Measurements from ENCODE around the gene SPAG17. TPM values are rescaled to one million over a fixed set of nuclear protein-coding genes. Genes with fewer than 3 reads are reported as not detected.

Gene SPAG17
- total and polyA plus RNA-seq, 2 of the 13 experiments (the other 11 are each of a cell fraction or from before 2014, with no cell fraction given), result not detected

GRCh38 chr1:117919376-117919775 lies 265.7 kb downstream of the SPAG17 start:
- ChIA-PET POLR2A (no interaction called here), CTCF (ENCODE audit: low intra/inter-chr PET ratio, low total read pairs) (no interaction called here)
- in situ Hi-C loops (cut with HindIII; ENCODE audit: extremely low pct_ligation_motif_present, low pct_unique_long_range_greater_than_20kb) (no loop called here), intact Hi-C loops (cut with micrococcal nuclease; ENCODE audit: unreplicated experiment) (no loop called here)
- BruUV-seq (replicated peaks), result no TSS peak
- Histone ChIP-seq H3K36me3 (replicated peaks in 1 of 2; ENCODE audit: control insufficient read depth in 1 of 2, insufficient read depth in 2 of 2, low read length in 2 of 2) (peaks cover 4 to 37% of the 10 kb centered on the region in 2 experiments), H2AFZ (ENCODE audit: low read length) (no peak overlapping the region), H3K27me3 (ENCODE audit: control insufficient read depth in 1 of 2, insufficient read depth in 2 of 2, low read length in 2 of 2) (no peaks in the 10 kb centered on the region), H3K27ac (ENCODE audit: extremely low read length, insufficient read depth, low read length) (no peak overlapping the region), H3K4me2 (ENCODE audit: low read depth, low read length) (no peak overlapping the region), H3K9me3 (ENCODE audit: low read length) (no peaks in the 10 kb centered on the region), H3K9ac (ENCODE audit: insufficient read depth, low read depth, low read length) (no peak overlapping the region), H3K4me1 (ENCODE audit: insufficient read depth, low read length) (no peaks in the 10 kb centered on the region), H3K4me3 (replicated peaks in 1 of 3; ENCODE audit: insufficient read depth in 1 of 3, low read depth in 2 of 3, low read length in 3 of 3) (no peak overlapping the region), H4K20me1 (ENCODE audit: insufficient read depth, low read length) (no peaks in the 10 kb centered on the region), H3K79me2 (ENCODE audit: insufficient read depth, low read length) (peaks cover 8% of the 10 kb centered on the region)
- ATAC-seq, result no peak
- TF ChIP-seq ZBTB3 (CRISPR knock-in tag; IDR thresholded peaks at IDR 0.05; ENCODE audit: borderline replicate concordance, low read depth) (no peak), ZZZ3 (CRISPR knock-in tag; IDR thresholded peaks at IDR 0.05; ENCODE audit: borderline replicate concordance) (no peak), FIP1L1 (IDR thresholded peaks at IDR 0.05; ENCODE audit: borderline replicate concordance, insufficient read depth, low read depth, low read length) (no peak)
- FAIRE-seq, result no peak
- no peak for DNase-seq (ENCODE audit: low spot score)

- Histone ChIP-seq H3K36me3 (replicated peaks in 1 of 2; ENCODE audit: control insufficient read depth in 1 of 2, insufficient read depth in 2 of 2, low read length in 2 of 2) (peaks cover 5 to 43% of the 10 kb centered on the region in 2 experiments), H3K27me3 (ENCODE audit: control insufficient read depth in 1 of 2, insufficient read depth in 2 of 2, low read length in 2 of 2) (no peaks in the 10 kb centered on the region; a peak in 1 of 5 replicates), H4K20me1 (ENCODE audit: insufficient read depth, low read length) (no peaks in the 10 kb centered on the region), H3K4me2 (ENCODE audit: low read depth, low read length) (no peak overlapping the region), H3K9me3 (ENCODE audit: low read length) (no peaks in the 10 kb centered on the region), H3K27ac (ENCODE audit: extremely low read length, insufficient read depth, low read length) (no peak overlapping the region), H3K4me3 (replicated peaks in 1 of 3; ENCODE audit: insufficient read depth in 1 of 3, low read depth in 2 of 3, low read length in 3 of 3) (no peak overlapping the region), H3K4me1 (ENCODE audit: insufficient read depth, low read length) (no peaks in the 10 kb centered on the region), H3K79me2 (ENCODE audit: insufficient read depth, low read length) (no peaks in the 10 kb centered on the region), H2AFZ (ENCODE audit: low read length) (no peak overlapping the region), H3K9ac (ENCODE audit: insufficient read depth, low read depth, low read length) (no peak overlapping the region)
- CTCF ChIA-PET (ENCODE audit: low intra/inter-chr PET ratio, low total read pairs), result no interaction called here
- intact Hi-C loops (cut with micrococcal nuclease; ENCODE audit: unreplicated experiment) (no loop called here), in situ Hi-C loops (cut with HindIII; ENCODE audit: extremely low pct_ligation_motif_present, low pct_unique_long_range_greater_than_20kb) (no loop called here)
- BruUV-seq (replicated peaks), result no TSS peak
- no peak for DNase-seq (ENCODE audit: low spot score)
- ATAC-seq, result no peak
- no peak for FAIRE-seq
- POLR2A ChIA-PET, result no interaction called here
- TF ChIP-seq ATF3 (CRISPR knock-in tag; IDR thresholded peaks at IDR 0.05) (no peak), ZNF740 (CRISPR knock-in tag; IDR thresholded peaks at IDR 0.05) (no peak), ZHX1 (CRISPR knock-in tag; IDR thresholded peaks at IDR 0.05; ENCODE audit: low read depth) (no peak), PRDM10 (CRISPR knock-in tag; IDR thresholded peaks at IDR 0.05; ENCODE audit: low read depth) (no peak), ZMYM4 (CRISPR knock-in tag; IDR thresholded peaks at IDR 0.05) (no peak), ZNF326 (CRISPR knock-in tag; IDR thresholded peaks at IDR 0.05; ENCODE audit: borderline replicate concordance) (no peak)
These were observed 274.0 kb downstream of the SPAG17 start for GRCh38 chr1:117911051-117911450.
